Neuron (in vitro differentiated cells): ENCODE measurements around the gene AKT2.

Experiments
- H2AFZ ChIP-seq: one replicate; pipeline ENCODE4 v1.6.1; 2013; ENCODE audit warnings: low read depth, mild to moderate bottlenecking, inconsistent platforms, low read length, moderate library complexity
- H3K27me3 ChIP-seq: one replicate; pipeline ENCODE4 v1.6.1; 2013; ENCODE audit warnings: low read length; ENCODE audit not compliant: insufficient read depth
- H3K36me3 ChIP-seq: one replicate; pipeline ENCODE4 v1.6.1; 2013; ENCODE audit warnings: low read length; ENCODE audit not compliant: insufficient read depth
- H3K4me1 ChIP-seq: one replicate; pipeline ENCODE4 v1.6.1; 2013; ENCODE audit warnings: low read length; ENCODE audit not compliant: insufficient read depth
- H3K4me3 ChIP-seq: 2 replicates; pipeline ENCODE4 v1.5.1; 2013; ENCODE audit warnings: mild to moderate bottlenecking, low read length, moderate library complexity
- H3K9me3 ChIP-seq: one replicate; pipeline ENCODE4 v1.6.1; 2013; ENCODE audit warnings: low read length

The AKT2 gene

DNA sequence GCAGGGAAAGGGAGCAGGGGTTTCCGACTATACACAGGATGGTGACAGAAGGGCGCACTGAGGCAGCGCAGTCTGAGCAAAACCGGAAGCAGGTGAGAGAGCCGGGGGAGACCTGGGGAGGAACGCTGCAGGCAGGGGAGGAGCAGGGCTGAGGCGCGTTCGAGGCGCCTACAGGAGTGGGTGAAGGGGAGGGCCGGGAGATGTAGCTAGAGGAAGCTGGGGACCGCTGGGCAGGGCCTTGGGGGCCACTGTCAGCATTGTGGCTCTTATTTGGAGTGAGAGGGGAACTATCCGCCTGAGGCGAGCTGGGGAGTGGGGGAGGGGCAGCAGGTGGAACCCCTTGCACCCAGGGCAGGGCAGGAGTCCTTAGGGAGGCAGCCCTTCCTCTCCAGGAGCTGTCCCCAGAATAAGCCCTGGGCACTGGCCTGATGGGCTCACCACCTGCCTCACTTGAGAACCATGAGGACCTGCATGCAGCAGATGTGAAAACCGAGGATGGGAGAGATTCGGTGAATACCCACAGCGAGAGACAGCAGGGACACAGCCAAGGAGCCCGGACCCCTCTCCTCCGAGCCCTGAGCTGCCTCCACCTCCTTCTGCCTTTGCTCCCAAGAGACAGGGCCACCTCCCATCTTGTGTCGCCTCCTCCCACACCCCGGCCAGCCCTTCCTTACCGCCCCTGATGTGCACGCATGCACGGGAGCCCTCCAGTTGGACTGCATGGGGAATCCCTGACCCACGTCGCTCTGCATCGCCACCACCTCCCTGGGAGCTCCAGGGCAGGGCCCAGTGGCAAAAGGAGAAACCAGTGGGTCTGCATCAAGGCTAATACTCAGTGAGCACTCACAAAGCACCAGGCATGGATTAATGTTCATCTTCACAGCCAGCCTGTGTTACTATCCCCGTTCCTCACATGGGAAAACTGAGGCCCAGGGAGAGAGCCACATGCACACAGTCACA, 10.3 kb downstream of the AKT2 start:
- Histone ChIP-seq H3K27me3 (no peaks in the 10 kb centered on the region), H3K36me3 (no peaks in the 10 kb centered on the region), H3K9me3 (no peaks in the 10 kb centered on the region), H3K4me1 (no peaks in the 10 kb centered on the region), H2AFZ (no peak overlapping the region), H3K4me3 (no peak overlapping the region)

DNA sequence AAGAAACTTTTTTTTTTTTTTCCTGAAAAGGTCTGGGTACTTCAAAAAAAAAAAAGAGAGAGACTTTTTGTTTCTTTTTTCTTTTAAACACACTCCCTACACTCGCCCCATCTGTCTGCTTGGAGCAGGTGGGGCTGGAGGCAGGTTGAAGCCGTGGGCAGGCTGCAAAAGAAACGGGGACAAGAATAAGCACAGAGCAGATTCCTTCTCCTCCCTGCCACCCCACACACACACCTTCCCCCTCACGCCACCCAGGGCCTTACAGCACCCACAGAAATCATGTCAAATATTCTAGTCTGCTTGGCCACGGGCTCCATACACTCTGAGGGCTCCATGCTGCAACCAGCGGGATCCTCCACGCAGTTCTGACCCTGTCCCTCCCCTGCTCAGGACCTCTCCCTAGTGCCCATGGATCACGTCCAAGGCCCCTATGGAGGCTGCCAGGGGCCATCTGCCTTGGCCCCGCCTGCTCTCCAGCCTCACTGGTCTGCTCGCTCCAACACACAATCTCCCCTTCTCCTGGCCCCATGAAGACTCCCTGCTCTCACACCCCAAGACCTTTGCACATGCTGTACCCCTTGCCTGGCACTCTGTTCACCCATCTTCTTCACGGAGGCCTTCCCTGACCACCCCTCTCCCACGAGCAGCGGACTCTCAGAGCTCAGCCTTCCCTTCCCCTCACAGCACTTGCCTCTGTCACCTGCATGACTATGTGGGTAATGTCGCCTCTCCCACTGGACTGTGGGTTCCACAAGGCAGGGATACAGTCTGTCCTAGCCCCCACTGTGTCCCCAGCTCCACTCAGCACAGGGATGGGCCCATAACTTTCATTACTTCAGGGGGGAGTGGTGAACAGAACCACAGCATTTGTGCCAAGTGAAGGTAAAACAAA, 11.4 kb downstream of the AKT2 start:
- Histone ChIP-seq H3K27me3 (no peaks in the 10 kb centered on the region), H3K4me1 (no peaks in the 10 kb centered on the region), H3K4me3 (no peak overlapping the region), H3K36me3 (no peaks in the 10 kb centered on the region), H2AFZ (no peak overlapping the region), H3K9me3 (no peaks in the 10 kb centered on the region)

GRCh38 chr19:40272261-40272660, 12.9 kb downstream of the AKT2 start:
- no peaks in the 10 kb centered on the region for H3K27me3 ChIP-seq
- H3K36me3 ChIP-seq = no peaks in the 10 kb centered on the region
- H3K9me3 ChIP-seq = no peaks in the 10 kb centered on the region
- no peaks in the 10 kb centered on the region for H3K4me1 ChIP-seq
- H2AFZ ChIP-seq = no peak overlapping the region
- H3K4me3 ChIP-seq = no peak overlapping the region

GRCh38 chr19:40271706-40272105, 13.4 kb downstream of the AKT2 start:
- Histone ChIP-seq H3K9me3 (no peaks in the 10 kb centered on the region), H3K27me3 (no peaks in the 10 kb centered on the region), H2AFZ (no peak overlapping the region), H3K4me1 (no peaks in the 10 kb centered on the region), H3K36me3 (no peaks in the 10 kb centered on the region), H3K4me3 (no peak overlapping the region)

DNA sequence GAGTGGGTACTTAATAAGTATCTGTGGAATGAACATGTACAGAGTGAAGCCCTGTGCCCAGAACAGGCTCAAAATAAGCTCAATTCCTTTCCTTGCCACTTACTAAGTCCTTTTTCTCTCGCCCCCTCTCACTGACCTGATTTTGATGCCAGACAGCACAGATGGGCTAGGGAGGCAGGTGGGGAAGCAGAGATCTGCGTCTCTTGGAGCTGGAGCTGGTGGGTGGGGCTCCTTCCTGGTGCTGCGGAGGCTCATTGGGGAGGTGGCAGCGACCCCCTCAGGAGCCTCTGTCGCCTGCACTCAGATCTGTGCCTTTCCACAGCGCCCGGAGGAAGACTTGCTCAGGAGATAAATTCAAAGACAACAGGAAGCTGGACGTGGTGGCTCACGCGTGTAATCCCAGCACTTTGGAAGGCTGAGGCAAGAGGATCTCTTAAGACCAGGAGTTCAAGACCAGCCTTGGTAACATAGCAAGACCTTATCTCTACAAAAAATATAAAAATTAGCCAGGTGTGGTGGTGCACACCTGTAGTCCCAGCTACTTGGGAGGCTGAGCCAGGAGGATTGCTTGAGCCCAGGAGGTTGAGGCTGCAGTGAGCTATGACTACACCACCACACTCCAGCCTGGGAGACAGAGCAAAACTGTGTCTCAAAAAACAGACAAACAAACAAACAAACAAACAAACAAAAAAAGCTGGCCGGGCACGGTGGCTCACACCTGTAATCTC, 14.6 kb downstream of the AKT2 start:
- no peak overlapping the region for H2AFZ ChIP-seq
- H3K4me1 ChIP-seq = no peaks in the 10 kb centered on the region
- H3K9me3 ChIP-seq = no peaks in the 10 kb centered on the region
- no peaks in the 10 kb centered on the region for H3K36me3 ChIP-seq
- H3K27me3 ChIP-seq = no peaks in the 10 kb centered on the region
- H3K4me3 ChIP-seq = no peak overlapping the region

DNA sequence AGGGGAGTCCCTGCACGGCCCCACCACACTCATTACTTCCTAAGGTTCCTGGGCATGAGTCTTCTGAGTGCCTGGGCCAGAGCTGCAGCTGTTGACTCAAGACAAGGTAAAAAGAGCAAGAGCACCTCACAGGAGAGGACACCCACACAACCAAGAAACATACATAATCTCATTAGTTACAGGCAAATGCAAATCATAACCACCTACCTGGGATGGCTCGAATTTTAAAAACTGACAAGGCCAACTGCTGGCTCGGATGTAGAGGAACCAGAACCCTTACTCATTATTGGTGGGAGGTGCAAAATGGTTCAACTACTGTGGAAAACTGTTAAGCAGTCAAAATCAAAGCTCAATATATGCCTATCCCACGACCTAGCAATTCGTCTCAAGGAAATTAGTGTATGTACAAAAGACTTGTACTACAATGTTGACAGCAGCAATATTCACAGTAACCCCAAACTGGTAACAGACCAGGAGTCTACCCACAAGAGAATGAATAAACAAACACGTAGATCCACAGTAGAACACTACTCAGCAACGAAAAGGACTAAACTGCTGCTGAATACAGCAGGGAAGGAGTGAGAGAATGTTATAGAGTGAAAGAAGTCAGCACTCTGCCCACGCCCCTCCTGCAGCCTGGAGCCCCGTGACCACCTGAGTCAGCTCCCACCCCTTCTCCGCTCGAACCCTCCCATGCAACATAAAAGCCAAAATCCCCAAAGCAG, 15.8 kb downstream of the AKT2 start:
- Histone ChIP-seq H3K36me3 (no peaks in the 10 kb centered on the region), H3K4me3 (no peak overlapping the region), H3K9me3 (no peaks in the 10 kb centered on the region), H3K27me3 (no peaks in the 10 kb centered on the region), H3K4me1 (no peaks in the 10 kb centered on the region), H2AFZ (no peak overlapping the region)

GRCh38 chr19:40267601-40267997, 17.5 kb downstream of the AKT2 start:
- no peaks in the 10 kb centered on the region for H3K27me3 ChIP-seq
- no peaks in the 10 kb centered on the region for H3K4me1 ChIP-seq
- H3K4me3 ChIP-seq = no peak overlapping the region
- peaks cover 14% of the 10 kb centered on the region for H3K36me3 ChIP-seq
- no peaks in the 10 kb centered on the region for H3K9me3 ChIP-seq
- H2AFZ ChIP-seq = no peak overlapping the region

DNA sequence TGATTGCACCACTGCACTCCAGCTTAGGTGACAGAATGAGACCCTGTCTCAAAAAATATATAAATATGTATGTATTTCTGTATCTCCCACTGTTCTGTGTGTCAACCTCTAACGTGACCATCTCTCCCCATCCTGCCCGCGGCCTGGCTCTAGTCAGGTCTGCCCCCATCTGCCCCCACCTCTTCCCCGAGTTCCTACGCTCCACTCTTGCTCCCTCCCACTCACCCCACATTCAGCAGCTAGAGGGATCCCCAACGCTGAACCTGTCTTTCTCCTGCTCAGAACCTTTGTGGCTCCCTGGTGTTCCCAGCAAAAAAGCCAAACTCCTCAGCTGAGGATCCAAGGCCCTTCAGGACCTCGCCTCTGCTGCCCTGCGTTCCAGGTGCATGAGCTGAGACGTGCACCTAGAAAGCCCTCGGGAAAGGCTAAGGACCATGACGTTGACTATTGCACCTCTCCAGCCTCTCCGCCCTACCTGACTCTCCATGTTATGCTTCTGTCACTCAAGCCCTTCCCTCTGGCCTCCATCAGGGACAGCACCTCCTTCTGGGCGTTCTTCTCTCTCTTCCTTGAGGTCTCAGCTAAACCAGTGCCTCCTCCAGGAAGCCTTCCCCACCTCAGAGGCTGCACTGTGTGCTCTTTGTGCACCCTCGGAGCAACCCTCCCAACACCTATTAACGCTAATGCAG, 18.1 kb downstream of the AKT2 start:
- H3K27me3 ChIP-seq = no peaks in the 10 kb centered on the region
- no peak overlapping the region for H2AFZ ChIP-seq
- H3K4me1 ChIP-seq = no peaks in the 10 kb centered on the region
- no peak overlapping the region for H3K4me3 ChIP-seq
- peaks cover 19% of the 10 kb centered on the region for H3K36me3 ChIP-seq
- H3K9me3 ChIP-seq = peaks cover 3% of the 10 kb centered on the region

DNA sequence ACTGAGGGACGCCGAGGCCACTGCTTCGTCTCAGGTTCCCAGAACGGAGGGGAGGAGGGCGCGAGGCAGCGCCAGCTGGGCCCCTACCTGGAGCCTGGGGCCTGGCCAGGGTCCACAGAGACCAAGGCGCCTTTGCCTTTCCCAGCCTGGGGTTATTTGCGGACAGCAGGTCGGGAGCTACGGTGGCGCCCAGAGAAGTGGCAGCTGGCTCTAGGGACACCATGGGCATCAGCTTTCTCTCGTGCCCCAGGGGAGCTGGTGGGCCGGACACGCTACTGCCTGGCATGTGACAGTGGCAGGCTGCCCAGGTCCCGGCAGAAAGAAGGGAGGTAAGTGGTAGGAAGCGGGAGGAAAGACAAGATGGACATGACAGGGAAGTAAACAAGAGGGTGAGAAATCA, 19.0 kb downstream of the AKT2 start:
- Histone ChIP-seq H3K4me3 (no peak overlapping the region), H3K27me3 (no peaks in the 10 kb centered on the region), H2AFZ (no peak overlapping the region), H3K36me3 (peaks cover 21% of the 10 kb centered on the region), H3K9me3 (peaks cover 3% of the 10 kb centered on the region), H3K4me1 (no peaks in the 10 kb centered on the region)

DNA sequence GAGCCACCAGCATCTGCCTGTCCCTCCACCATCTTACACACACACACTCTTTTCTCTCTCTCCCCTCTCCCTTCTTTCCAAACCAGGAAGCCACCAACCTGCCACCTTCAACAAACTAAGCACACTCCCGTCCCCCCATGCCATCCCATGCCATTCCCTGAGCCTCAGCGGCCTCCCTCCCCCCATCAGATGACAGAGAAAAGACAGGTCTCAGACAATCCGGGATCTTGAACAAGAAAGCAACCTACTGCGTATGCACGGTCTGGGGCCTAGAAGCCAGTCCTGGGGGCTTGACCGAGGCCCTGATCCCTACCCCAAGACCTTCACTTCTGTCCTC, 19.4 kb downstream of the AKT2 start:
- Histone ChIP-seq H3K27me3 (no peaks in the 10 kb centered on the region), H3K4me3 (no peak overlapping the region), H3K4me1 (no peaks in the 10 kb centered on the region), H3K36me3 (peaks cover 21% of the 10 kb centered on the region), H3K9me3 (peaks cover 3% of the 10 kb centered on the region), H2AFZ (no peak overlapping the region)

DNA sequence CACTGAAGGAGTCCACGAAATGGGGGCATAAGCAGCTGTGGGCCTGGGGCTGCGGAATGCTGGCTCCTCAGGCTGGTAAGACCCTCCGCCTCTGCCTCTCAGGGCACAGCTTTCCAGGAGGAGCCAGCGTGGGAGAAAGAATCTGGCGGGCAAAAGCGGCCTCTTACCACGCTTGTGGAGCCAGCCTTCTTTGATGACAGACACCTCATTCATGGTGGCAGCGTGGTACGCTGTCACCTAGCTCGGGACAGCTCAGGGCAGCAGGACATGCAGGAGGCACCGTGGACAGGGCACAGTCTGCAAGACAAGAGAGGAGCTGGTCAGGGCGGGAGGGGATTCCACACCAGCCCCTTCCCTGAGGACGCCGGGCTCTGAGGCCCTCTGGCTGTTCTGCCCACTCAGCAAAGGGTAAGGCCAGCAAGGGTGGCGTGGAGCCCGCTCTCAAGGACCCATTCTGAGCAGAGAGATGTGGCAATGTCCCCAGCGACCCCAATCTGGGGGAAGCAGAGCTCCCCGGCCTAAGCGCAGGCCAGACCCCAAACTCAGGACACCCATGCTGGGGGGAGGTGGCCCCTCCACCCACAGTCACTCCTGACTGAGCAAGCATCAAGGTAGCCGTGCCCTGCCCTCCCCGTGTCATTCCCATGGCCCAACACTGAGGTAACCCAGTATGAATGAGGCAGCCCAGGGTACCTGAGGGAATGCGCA, 19.9 kb downstream of the AKT2 start:
- Histone ChIP-seq H3K9me3 (peaks cover 3% of the 10 kb centered on the region), H3K27me3 (no peaks in the 10 kb centered on the region), H3K36me3 (peaks cover 21% of the 10 kb centered on the region), H3K4me3 (no peak overlapping the region), H3K4me1 (no peaks in the 10 kb centered on the region), H2AFZ (no peak overlapping the region)
